OCI-LY3 (cell line): ENCODE data around the gene ZBTB9.

Source experiments
- CTCF ChIP-seq: fragments of 200-600, 300-600 bp; sonication (generic); IDR thresholded peaks from 2 replicates; pipeline ENCODE4 v1.5.1; 2014; ENCODE audit warnings: antibody characterized with exemption, low read length, low read depth
- EZH2phosphoT487 ChIP-seq: fragments of 200-600 bp; shearing (Covaris generic); IDR thresholded peaks from 2 replicates; pipeline ENCODE4 v1.6.1; 2018; ENCODE audit warnings: antibody characterized with exemption, mixed run types, low read depth

DNA sequence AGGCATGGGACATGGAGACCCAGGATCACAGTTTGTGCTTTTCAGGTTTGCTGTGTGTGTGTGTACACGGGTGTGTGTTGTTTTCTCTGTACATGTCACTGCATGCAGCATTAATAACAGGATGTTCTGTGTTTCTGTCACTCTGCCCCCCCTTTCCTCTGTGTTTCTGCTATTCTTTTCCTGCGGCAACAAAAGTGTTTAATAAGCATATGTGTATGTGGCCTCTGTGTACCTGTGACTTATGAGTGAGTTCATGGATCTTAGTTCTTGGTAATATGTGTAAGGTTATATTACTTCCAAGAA lies 24.7 kb upstream of the ZBTB9 start:
- TF ChIP-seq CTCF (no peak), EZH2phosphoT487 (no peak)
